RWPE1 (cell line): ENCODE data around the gene DDX23.

Experiments
- CTCF ChIA-PET: fragments of 350-600 bp; sonication (Branson Sonifier 250); formaldehyde crosslinking; extraction: SDS; loops from one replicate; lab custom pipeline; 2021; lab: Yijun Ruan, JAX
- POLR2A ChIA-PET: fragments of 400-600 bp; formaldehyde crosslinking; extraction: SDS; loops from one replicate; lab custom pipeline; 2020; ENCODE audit warnings: antibody characterized with exemption; ENCODE audit not compliant: low non-redundant PET; lab: Yijun Ruan, JAX
- DNase-seq: peaks from one replicate; pipeline ENCODE4 v3.0.0; 2012; ENCODE audit warnings: low spot score
- H3K27ac ChIP-seq: fragments of 450-650 bp; 2 replicates; pipeline ENCODE4 v1.5.1; 2017
- TF ChIP-seq, protein P1 (sequence below): fragments of 450-650 bp; conservative IDR thresholded peaks from 2 replicates; pipeline ENCODE4 v1.5.1; 2017; ENCODE audit warnings: low read depth, mild to moderate bottlenecking

DDX23 gene

GRCh38 chr12:48796976-48797375 lies 55.0 kb downstream of the DDX23 start:
- no peak overlapping the region for H3K27ac ChIP-seq
- TF ChIP-seq, protein P1, sequence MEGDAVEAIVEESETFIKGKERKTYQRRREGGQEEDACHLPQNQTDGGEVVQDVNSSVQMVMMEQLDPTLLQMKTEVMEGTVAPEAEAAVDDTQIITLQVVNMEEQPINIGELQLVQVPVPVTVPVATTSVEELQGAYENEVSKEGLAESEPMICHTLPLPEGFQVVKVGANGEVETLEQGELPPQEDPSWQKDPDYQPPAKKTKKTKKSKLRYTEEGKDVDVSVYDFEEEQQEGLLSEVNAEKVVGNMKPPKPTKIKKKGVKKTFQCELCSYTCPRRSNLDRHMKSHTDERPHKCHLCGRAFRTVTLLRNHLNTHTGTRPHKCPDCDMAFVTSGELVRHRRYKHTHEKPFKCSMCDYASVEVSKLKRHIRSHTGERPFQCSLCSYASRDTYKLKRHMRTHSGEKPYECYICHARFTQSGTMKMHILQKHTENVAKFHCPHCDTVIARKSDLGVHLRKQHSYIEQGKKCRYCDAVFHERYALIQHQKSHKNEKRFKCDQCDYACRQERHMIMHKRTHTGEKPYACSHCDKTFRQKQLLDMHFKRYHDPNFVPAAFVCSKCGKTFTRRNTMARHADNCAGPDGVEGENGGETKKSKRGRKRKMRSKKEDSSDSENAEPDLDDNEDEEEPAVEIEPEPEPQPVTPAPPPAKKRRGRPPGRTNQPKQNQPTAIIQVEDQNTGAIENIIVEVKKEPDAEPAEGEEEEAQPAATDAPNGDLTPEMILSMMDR = no peak
- no peak for DNase-seq
- ChIA-PET POLR2A (no interaction called here), CTCF (interaction anchor here (0.8 to 5.1 kb wide), 3 partner anchors 26 to 43 kb away, joined by 3 to 68 read pairs (median 5); no protein-coding TSS in a partner anchor)

- CTCF ChIA-PET = interaction anchor here (0.6 to 5.1 kb wide), 12 partner anchors 17 to 486 kb away, joined by 3 to 68 read pairs (median 4); partner anchors contain the start of genes CACNB3 and WNT1
- POLR2A ChIA-PET = no interaction called here
- TF ChIP-seq, protein P1 = peak; percentile 91
- peak overlapping the region; percentile 32; the same call in 1 of the 2 replicates for H3K27ac ChIP-seq
- peak; percentile 89 for DNase-seq
Observed at GRCh38 chr12:48795550-48796455, 56.2 kb downstream of the DDX23 start.

- POLR2A ChIA-PET = no interaction called here
- CTCF ChIA-PET = interaction anchor here (0.5 to 5.1 kb wide), 11 partner anchors 16 to 184 kb away, joined by 3 to 68 read pairs (median 5); partner anchors contain the start of genes CACNB3 and WNT1
- peak overlapping the region; percentile 58 for H3K27ac ChIP-seq
- DNase-seq = peak; percentile 80
- TF ChIP-seq, protein P1 = no peak
Observed at GRCh38 chr12:48794870-48795269, 57.1 kb downstream of the DDX23 start.

GRCh38 chr12:48793696-48794095 lies 58.3 kb downstream of the DDX23 start:
- no peak for DNase-seq
- ChIA-PET POLR2A (no interaction called here), CTCF (interaction anchor here (5.1 kb wide), 1 partner anchor 40 kb away, joined by 68 read pairs; no protein-coding TSS in a partner anchor)
- no peak overlapping the region for H3K27ac ChIP-seq
- TF ChIP-seq, protein P1 = no peak

DNA sequence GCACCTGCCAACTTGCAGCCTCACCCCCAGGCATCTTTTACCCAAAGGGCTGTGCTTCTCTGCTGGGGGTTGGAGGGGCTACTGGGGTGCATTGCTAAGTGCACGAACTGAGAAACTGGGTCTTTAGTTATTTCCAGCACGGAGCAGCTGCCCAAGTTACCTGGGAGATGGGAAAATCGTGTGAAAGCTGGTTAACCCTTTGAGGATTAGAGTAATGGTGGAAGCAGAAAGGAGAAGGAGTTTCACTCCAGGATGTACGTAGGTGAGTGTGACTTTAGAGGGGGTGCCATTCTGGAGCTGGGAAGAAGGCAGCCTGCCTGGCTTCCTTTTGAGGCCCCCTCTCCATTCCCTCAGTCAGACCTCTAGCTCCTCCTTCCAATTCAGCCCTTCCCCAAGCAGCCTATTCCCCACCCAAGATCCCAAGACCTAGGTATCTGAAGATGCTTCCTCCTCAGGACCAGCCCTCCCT lies 62.1 kb downstream of the DDX23 start:
- H3K27ac ChIP-seq = peak overlapping the region; percentile 79
- no peak for DNase-seq
- ChIA-PET POLR2A (interaction anchor here (0.6 kb wide), 1 partner anchor 36 kb away, joined by 3 read pairs; no protein-coding TSS in a partner anchor), CTCF (interaction anchor here (0.7 to 1.8 kb wide), 2 partner anchors 14 to 36 kb away, joined by 3 to 4 read pairs; no protein-coding TSS in a partner anchor)
- TF ChIP-seq, protein P1 = no peak
